ENCODE measurements around the gene SLC25A14. TPM values are rescaled to one million over a fixed set of nuclear protein-coding genes. Genes with fewer than 3 reads are reported as not detected.

SLC25A14 gene
- total RNA-seq, 6 donors from 2014 or later: 7.6 to 16.1 (median 8.3) TPM

DNA sequence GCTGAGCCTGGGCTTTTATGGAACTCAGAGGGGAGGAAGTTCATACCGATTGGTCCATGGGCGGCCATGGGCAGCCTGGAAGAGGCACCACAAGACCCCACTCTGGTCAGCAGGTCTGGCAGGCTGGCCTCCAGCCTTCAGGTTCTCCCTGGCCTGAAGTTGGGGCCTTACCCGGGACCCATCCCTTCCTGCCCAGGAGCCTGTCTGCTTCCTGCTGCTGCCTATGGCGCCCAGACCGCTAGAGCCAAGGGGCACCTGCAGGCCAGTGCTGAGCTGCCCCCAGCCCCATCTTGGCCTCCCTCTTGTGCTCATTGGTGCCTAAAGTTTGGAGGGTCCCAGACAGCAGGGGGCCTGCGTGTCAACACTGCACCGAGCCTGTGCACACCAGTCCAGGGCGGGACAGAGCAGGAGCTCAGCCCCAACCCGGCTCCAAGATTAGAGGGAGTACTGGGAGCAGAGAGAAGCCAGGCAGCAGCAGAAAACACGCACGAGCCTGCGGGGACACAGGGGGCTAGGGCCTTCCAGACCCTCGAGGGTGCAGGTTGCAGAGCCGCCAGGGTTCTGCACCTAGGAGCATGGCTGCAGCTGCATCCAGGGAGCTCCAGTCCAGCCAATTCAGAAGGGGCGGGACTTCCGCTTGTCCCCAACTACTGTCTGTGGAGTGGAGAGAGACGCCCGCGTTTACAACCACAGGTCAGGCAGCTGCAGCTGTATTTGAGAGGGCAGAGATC, 40.3 kb upstream of the SLC25A14 start:
- peak in 1 of 2 donors; percentile 70 for ATAC-seq (ENCODE audit: low FRiP score in 2 of 2)
- Histone ChIP-seq H3K9me3 (no peaks in the 10 kb centered on the region), H3K4me3 (no peak overlapping the region), H3K4me1 (no peaks in the 10 kb centered on the region), H3K27ac (no peak overlapping the region), H3K36me3 (no peaks in the 10 kb centered on the region), H3K27me3 (no peaks in the 10 kb centered on the region)
- peak in 1 of 2 donors; percentile 20 for DNase-seq
- TF ChIP-seq POLR2AphosphoS5 (IDR thresholded peaks at IDR 0.05) (no peak), POLR2A (IDR thresholded peaks at IDR 0.05) (no peak), EP300 (IDR thresholded peaks at IDR 0.05) (no peak)
- TF ChIP-seq, protein P1, sequence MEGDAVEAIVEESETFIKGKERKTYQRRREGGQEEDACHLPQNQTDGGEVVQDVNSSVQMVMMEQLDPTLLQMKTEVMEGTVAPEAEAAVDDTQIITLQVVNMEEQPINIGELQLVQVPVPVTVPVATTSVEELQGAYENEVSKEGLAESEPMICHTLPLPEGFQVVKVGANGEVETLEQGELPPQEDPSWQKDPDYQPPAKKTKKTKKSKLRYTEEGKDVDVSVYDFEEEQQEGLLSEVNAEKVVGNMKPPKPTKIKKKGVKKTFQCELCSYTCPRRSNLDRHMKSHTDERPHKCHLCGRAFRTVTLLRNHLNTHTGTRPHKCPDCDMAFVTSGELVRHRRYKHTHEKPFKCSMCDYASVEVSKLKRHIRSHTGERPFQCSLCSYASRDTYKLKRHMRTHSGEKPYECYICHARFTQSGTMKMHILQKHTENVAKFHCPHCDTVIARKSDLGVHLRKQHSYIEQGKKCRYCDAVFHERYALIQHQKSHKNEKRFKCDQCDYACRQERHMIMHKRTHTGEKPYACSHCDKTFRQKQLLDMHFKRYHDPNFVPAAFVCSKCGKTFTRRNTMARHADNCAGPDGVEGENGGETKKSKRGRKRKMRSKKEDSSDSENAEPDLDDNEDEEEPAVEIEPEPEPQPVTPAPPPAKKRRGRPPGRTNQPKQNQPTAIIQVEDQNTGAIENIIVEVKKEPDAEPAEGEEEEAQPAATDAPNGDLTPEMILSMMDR (IDR thresholded peaks at IDR 0.05): no peak
- WGBS, 2 donors: 70% methylated on average over 11 of the region's 19 CpGs; no CpG with 5 or more reads in 1 of the 2 donors

- H3K27ac ChIP-seq: no peak overlapping the region
- ATAC-seq (ENCODE audit: low FRiP score in 2 of 2): peak in 1 of 2 donors; percentile 19
- no peaks in the 10 kb centered on the region for H3K36me3 ChIP-seq
- no peak for DNase-seq
- no peaks in the 10 kb centered on the region for H3K4me1 ChIP-seq
- H3K4me3 ChIP-seq: no peak overlapping the region
- H3K27me3 ChIP-seq: no peaks in the 10 kb centered on the region
- WGBS, 2 donors: 65 to 79% methylated on average over 2 of the region's 2 CpGs
- TF ChIP-seq POLR2A (IDR thresholded peaks at IDR 0.05): no peak
- no peak for TF ChIP-seq POLR2AphosphoS5 (IDR thresholded peaks at IDR 0.05)
- no peak for TF ChIP-seq EP300 (IDR thresholded peaks at IDR 0.05)
- TF ChIP-seq, protein P1 (IDR thresholded peaks at IDR 0.05): no peak
- no peaks in the 10 kb centered on the region for H3K9me3 ChIP-seq
These were observed 39.8 kb upstream of the SLC25A14 start for GRCh38 chrX:130300010-130300282.

DNA sequence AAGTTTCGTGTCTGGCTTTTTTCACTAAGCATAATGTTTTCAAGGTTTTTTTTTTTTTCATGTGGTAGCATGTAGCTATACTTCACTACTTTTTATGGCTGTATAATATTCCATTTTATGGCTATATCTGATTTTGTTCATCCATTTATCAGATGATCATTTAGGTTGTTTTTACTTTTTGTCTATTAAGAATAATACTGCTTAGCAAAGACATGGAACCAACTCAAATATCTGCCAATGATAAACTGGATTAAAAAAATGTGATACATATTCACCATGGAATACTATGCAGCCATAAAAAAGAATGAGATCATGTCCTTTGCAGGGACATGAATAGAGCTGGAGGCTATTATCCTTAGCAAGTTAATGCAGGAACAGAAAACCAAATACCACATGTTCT, 38.3 kb upstream of the SLC25A14 start:
- Histone ChIP-seq H3K9me3 (no peaks in the 10 kb centered on the region), H3K4me1 (no peaks in the 10 kb centered on the region), H3K36me3 (no peaks in the 10 kb centered on the region), H3K4me3 (no peak overlapping the region), H3K27ac (no peak overlapping the region), H3K27me3 (no peaks in the 10 kb centered on the region)
- WGBS, 2 donors: 74 to 83% methylated on average over 1 of the region's 1 CpG
- no peak for TF ChIP-seq POLR2A (IDR thresholded peaks at IDR 0.05)
- no peak for TF ChIP-seq EP300 (IDR thresholded peaks at IDR 0.05)
- no peak for TF ChIP-seq POLR2AphosphoS5 (IDR thresholded peaks at IDR 0.05)
- TF ChIP-seq, protein P1 (IDR thresholded peaks at IDR 0.05): no peak
- DNase-seq (no peak), ATAC-seq (ENCODE audit: low FRiP score in 2 of 2) (no peak)

GRCh38 chrX:130301977-130302376, 37.7 kb upstream of the SLC25A14 start:
- Histone ChIP-seq H3K27ac (no peak overlapping the region), H3K4me1 (no peaks in the 10 kb centered on the region), H3K36me3 (no peaks in the 10 kb centered on the region), H3K9me3 (no peaks in the 10 kb centered on the region), H3K27me3 (no peaks in the 10 kb centered on the region), H3K4me3 (no peak overlapping the region)
- no peak for ATAC-seq (ENCODE audit: low FRiP score in 2 of 2)
- no peak for DNase-seq
- TF ChIP-seq POLR2AphosphoS5 (IDR thresholded peaks at IDR 0.05) (no peak), POLR2A (IDR thresholded peaks at IDR 0.05) (no peak), EP300 (IDR thresholded peaks at IDR 0.05) (no peak)
- TF ChIP-seq, protein P1 (IDR thresholded peaks at IDR 0.05): no peak
- 57 to 83% methylated on average over 1 of the region's 1 CpG for WGBS, 2 donors
